ENCODE results near the gene PPP1R2.

GRCh38 chr3:195559723-195560409 is 16.7 kb upstream of the PPP1R2 start:
- TF ChIP-seq, protein P1, sequence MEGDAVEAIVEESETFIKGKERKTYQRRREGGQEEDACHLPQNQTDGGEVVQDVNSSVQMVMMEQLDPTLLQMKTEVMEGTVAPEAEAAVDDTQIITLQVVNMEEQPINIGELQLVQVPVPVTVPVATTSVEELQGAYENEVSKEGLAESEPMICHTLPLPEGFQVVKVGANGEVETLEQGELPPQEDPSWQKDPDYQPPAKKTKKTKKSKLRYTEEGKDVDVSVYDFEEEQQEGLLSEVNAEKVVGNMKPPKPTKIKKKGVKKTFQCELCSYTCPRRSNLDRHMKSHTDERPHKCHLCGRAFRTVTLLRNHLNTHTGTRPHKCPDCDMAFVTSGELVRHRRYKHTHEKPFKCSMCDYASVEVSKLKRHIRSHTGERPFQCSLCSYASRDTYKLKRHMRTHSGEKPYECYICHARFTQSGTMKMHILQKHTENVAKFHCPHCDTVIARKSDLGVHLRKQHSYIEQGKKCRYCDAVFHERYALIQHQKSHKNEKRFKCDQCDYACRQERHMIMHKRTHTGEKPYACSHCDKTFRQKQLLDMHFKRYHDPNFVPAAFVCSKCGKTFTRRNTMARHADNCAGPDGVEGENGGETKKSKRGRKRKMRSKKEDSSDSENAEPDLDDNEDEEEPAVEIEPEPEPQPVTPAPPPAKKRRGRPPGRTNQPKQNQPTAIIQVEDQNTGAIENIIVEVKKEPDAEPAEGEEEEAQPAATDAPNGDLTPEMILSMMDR (IDR thresholded peaks at IDR 0.05; ENCODE audit: low read length): no peak
- TF ChIP-seq EZH2 (optimal IDR thresholded peaks at IDR 0.05; ENCODE audit: low read depth, low read length) (no peak), EZH2phosphoT487 (IDR thresholded peaks at IDR 0.05; ENCODE audit: low read length) (no peak)

Measured in MM.1S (cell line).